Fibroblast of skin of right biceps (primary cell): ENCODE measurements around the gene CREBBP.
"Not testable (repeated sequence)": the region's sequence is repeated elsewhere in the genome, so short reads cannot be mapped to it uniquely, and the experiment has no call there.

ENCODE experiments used
- DNase-seq: peaks from one replicate; pipeline ENCODE4 v3.0.0-alpha.2; 2013

Gene CREBBP

DNA sequence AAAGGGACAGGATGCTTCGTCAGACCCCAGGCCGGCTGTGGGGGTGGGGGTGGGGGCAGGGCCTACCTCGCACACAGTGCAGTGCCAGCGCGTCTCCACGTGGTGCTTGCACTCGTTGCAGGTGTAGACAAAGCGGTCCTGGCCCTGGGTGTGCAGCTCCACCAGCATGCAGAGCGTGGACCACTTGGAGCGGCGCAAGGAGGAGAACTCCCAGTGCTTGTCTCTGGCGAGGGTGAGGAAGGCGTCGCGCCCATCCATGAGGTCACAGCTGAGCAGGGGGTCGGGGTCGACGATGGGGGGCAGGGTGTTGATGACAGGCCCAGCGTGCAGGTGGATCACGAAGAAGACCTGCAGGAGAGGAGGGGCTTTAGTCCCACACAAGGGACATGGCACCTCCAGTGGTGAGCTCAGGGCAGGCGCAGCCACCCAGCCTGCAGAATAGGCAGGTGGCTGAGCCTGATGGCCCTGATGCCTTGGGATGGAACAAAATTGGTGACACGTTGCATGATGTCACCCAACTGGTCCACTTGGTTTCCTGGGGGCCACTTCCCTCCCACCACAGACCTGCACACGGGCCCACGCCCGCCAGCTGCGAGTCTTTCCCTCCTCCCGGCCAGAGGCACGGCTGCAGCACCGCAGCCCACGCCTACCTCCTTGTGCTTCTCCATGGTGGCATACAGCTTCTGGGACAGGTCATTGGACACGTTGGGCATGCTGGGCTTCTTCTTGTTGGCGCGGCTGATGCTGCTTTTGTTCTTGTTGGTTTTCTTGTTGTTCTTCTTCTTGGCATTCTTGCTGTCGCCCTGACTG is 149.2 kb downstream of the CREBBP start:
- DNase-seq, result no peak

DNA sequence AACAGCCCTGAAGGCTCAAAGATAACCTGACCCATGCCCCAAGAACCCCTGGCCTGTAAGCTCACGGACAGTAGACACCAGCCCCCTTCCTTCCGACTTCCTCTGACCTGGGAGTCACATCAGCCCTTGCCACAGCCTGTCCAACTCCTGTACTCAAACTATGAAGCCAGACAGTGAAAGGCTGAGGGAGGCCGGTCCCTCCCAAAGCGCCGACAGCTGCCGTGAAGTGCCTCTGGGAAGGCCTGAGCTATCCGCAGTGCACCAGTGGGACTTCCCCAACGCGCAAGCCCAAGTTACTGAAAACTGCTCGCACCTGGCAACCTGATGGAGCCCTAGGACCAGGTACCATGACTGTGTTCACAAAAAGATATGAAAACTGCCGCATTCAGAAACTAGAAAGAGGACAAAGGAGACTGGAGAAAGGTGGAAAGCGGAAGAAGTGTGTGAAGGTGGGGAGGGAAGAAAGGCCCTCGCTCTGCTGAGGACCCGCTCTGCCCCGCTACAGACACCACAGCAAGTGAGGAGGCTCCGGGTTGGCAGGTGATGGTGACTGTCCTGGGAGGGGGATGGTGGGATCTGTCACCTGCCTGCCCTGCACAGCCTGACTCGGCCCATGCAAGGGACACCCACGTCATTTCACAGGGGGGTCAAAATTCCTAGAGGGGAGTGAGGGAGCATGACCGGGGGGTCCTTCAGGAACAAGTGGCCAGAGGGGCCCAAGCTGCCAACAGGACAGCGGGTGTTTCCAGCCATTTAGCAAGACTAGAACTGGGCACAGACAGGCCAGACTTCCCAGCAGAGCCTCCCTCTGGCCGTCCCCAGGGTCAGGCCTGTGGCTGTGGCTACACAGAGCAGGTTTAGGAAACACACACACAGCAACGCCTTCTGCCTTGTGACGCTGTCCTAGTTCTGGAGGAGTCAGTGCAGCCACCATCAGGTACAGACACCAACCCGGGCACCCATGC is 150.1 kb downstream of the CREBBP start:
- no peak for DNase-seq

DNA sequence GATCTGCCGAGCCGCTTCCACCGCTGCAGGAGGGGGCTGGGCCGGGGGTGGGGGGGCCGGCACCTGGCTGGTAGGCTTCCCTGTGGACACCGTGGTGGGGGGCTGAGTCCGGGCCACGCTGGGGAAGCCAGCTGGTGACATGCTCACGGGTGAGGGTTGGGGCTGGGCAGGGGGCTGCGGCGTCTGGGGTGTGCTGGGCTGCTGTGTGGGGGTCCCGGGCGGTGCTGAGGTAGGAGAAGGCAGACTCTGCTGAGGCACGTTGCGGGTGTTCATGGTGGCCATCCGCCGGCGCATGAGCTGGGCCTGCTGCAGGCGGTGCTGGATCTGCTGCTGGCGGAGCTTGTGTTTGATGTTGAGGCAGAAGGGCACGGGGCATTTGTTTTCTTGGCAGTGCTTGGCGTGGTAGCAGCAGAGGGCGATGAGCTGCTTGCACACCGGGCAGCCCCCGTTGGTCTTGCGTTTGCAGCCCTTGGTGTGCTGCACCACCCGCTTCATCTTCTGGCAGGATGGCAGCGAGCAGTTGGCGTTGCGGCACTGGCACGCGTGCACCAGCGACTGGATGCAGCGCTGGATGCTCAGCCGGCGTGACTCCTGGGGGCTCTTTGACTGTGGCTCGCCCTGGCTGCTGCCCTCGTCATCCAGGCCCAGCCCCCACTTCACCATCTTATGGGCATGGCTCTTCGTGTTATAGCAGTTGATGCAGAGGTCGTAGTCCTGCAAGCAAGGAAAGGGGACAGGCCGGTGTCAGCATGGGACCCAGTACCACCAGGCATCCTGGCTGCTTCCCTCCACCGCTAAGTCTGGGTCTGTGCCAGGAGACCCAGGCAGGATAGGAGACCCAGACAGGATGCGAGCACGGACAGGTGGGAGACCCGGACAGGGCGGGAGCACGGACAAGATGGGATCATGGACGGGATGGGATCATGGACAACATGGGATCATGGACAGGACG is 151.1 kb downstream of the CREBBP start:
- no peak for DNase-seq

DNA sequence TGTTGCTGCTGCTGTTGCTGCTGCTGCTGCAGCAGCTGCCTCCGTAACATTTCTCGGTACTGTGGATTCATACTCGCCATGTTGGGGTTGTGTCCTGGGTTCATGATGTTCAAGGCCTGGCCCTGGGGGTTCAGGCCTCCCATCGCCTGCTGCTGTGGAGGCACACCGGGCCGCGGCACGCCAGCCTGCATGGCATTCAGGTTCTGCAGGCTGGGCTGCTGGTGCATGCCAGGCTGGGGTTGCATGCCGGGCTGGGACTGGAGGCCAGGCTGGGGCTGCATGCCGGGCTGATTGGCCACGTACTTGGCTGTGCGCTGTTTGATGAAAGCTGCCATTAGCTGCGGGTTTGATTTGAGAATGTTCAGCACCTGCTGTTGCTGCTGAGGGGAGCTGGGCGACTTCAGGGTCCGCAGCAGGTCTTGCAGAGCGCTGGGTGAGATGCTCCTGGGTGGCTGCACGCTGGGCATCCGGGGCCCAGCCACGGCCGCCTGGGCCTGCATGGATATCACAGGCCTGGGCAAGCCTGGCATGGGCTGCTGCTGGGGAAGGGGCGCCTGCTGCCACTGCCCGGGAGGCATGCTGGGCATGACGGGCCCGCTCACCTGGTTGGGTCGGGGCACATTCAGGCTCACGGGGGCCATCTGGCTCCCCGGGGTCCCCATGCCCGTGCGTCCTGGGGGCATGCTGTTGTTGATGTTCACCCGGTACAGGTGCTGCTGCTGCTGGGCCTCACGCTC is 151.9 kb downstream of the CREBBP start:
- no peak for DNase-seq

DNA sequence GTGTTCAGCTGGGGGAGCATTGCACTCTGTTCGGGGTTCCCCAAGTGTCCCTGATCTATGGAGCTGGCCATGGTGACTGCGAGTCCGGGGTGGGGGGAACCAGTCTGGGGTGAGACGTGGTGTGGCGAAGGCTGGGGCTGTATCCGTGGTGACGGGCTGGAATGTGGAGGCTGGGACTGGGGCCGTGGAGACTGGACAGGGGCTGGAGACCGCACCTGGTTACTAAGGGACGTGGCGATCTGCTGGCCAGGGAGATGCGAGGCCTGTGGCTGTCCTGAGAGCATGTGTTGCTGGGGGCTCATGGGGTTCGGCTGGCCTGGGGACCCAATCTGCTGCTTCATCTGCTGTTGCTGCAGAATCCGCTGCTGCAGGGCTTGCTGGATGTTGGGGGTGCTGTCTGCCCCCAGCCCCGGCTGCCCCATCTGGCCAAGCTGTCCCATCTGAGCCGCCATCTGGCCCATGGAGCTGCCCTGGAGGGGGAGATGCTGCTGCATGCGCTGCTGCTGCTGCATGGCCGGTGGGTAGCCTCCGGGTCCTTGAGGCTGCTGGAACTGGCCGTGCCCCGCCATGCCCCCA is 152.6 kb downstream of the CREBBP start:
- DNase-seq, result no peak

DNA sequence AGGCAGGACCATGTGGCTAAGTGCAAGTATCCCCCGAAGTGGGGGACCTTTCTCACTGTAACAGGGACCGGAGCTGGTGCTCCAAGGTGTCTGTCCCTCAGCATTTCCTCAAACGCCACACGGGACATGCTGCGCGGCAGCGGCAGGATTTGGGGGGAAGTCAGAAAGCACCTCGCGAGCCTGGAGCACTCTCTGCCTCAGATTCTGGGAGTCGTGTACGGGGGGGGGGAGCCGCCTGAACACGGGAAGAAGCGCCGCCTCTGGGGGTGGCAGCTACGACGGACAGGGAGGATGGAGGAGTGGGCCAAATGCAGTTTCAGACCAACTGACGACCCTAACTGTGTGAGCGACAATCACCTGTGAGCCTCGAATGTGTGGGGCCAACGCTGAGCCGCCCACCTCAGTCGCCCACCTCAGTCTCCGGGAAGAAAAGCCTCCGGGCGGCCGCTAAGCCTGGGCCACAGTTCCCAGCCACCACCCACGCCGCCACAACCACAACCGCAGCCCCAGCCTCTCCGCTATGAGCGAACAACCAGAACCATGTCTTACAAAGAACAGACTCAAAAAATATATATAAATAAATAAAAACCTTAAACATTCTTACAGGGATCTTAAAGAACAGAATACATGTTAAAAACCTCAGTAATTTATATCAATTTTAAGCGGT is 154.4 kb downstream of the CREBBP start:
- no peak for DNase-seq

DNA sequence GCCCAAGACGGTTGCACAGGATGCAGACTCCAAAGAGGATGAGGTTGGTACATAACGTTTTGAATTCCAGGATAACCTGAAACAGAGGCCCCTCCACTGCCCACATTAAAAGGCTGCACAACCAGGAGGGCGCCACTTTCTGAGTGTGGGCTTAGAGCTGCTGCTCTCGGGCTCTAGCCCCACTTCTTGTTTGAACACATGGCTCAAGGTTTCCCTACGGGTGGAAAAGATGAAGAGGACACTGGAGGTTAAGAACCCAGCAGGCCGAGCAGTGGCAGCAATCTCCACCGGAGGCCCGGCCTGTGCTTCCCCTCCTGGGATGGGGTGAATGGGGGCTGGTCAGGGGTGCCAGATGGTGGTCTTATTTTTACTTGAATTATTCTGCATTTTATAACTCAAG is 155.2 kb downstream of the CREBBP start:
- DNase-seq, result no peak

DNA sequence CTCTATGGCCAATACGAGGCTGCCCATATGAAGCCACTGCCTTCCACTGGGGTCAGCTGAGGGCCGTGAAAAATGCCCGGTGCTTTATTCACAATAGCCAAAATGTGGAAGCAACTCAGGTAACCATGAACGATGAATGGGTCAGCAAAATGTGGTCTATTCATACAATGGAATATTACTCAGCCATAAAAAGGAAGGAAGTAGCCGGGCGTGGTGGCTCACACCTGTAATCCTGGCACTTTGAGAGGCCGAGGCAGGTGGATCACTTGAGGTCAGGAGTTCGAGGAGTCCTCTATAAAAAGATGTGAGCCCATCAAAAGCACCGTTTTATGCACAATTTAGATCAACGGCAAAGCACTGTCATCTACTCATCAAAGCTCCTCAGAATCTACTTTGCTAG is 158.0 kb downstream of the CREBBP start:
- DNase-seq, result no peak

DNA sequence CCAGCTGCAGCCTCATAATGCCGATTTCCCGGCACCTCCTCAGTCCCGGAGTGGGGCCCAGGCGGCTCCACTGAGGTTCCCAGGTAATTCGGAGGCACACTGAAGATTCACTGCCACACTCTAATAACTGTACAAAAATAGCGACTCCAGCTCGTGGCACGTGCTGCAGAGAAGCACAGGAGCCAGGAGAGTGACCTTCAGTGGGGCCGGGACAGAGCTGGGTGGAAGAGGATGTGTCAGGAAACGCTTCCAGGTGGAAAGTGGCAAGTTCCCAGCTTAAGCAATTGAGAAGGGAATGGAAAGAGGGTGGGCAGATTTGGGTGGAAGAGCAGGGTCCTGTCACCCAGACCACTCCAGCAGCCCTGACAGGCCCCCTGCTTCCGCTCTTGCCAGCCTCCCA is 160.1 kb downstream of the CREBBP start:
- no peak for DNase-seq

DNA sequence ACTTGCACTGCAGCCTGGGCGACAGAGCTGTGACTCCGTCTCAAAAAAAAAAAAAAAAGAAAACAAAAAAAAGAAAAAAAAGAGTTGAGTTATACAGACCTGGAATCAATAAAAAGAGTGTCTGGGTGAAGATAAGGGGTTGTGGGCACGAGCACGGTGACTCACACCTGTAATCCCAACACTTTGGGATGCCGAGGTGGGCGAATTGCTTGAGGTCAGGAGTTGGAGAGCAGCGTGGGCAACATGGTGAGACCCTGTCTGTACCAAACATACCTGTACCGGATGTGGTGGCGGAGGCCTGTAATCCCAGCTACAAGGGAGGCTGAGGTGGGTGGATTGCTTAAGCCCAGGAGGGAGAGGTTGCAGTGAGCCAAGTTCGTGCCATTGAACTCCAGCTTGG is 161.9 kb downstream of the CREBBP start:
- DNase-seq, result no peak

DNA sequence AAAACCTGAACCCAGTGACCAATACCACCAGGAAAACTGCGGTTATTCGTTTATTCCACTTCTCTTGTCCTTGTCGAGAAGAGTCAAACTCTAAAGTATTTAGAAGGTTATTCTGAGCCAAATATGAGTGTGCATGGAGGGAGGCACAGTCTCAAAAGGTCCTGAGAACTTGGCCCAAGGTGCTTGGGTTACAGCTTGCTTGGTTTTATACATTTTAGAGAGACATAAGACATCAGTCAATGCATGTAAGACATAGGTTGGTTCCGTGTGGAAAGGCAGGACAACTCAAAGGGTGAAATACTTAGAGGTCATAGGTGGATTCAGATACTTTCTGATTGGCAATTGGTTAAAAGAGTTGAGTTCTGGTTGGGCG is 162.5 kb downstream of the CREBBP start:
- DNase-seq, result no peak

DNA sequence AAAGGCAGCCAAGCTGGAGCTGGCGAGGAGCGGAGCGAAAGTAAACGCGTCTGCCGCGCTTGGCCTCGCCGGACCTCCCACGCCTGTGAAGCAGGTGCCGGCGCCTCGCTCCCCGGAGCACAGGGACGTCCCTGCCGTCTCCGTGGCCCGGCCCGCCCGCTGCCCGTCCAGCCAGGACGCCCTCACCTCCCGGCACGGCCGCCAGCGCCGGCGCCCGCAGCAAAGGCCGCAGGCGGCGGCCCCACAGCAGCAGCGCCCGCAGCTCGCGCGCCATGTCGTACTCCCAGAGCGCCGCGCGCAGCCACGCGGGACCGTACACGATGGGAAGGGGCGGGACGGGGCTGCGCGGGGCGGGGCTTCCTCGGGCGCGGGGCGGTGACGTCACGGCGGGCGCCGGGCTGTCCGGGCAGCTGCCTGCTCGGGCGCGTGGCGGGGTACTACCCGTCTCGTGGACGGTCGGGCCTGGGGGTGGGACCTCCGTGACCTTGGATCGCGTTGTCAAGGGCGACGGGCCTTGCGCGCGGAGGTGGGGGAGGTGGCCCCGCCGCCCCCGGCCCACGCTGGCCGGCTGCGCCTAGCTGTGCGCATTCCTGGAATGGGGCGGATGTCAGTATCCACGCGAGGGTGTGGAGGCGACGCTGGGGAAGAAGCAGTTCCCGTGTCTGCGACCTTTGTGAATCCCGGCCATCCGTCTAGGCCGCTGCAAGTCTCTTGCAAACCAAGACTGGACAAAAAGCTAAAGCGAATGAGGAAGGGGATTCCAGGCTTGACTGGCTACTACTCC is 163.1 kb downstream of the CREBBP start, which contains the start of gene TRAP1:
Gene TRAP1, minus strand, starts transcription at position 290 of the 784 bp plus-strand sequence. Its CDS starts 16 bp downstream, at position 274.
- peak; percentile 81 for DNase-seq

DNA sequence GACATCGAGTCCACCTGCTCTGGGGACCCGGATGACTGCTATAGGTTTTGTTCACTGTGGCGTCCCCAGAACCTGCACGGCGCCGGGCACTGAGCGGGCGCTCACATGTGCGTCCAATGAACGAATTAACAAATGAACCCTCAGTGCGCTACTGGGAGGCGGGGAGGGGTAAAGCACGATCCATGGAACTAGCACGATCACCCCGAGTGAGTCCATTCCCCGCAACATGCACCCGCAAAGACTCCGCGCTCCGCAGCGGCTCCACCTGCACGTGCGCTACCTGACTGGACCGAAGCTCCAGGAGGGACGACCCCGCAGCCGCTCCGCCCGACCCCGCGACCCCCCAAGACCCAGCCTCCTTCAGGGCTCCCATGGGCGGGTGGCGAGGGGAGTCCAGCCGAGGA is 163.7 kb downstream of the CREBBP start:
- peak; percentile 16 for DNase-seq

DNA sequence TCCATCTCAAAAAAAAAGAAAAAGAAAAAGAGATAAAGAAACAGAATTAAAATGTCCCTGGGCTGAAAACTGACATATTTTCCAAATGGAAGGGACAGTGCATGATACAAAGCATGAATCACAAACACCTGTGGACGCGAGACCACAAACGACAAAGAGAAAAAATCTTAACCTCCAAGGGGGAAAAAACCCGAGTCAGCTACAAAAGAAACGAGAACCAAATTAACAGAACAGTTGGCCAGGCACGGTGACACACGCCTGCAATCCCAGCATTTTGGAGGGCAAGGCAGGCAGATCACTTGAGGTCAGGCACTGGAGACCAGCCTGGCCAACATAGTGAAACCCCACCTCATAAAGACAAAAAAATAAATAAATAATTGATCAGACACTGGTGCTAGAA is 165.1 kb downstream of the CREBBP start:
- DNase-seq, result no peak

DNA sequence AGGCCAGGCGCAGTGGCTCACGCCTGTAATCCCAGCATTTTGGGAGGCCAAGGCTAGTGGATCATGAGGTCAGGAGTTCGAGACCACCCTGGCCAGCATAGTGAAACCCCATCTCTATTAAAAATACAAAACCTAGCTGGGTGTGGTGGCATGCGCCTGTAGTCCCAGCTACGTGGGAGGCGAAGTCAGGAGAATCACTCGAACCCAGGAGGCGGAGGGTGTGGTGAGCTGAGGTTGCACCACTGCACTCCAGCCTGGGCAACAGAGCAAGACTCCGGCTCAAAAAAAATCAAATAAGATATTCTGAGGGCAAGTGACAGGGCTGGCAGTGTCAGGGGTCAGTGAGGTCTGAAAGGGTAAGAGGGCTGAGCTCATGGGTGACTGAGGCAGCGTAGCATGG is 166.1 kb downstream of the CREBBP start:
- DNase-seq, result not testable (repeated sequence)

DNA sequence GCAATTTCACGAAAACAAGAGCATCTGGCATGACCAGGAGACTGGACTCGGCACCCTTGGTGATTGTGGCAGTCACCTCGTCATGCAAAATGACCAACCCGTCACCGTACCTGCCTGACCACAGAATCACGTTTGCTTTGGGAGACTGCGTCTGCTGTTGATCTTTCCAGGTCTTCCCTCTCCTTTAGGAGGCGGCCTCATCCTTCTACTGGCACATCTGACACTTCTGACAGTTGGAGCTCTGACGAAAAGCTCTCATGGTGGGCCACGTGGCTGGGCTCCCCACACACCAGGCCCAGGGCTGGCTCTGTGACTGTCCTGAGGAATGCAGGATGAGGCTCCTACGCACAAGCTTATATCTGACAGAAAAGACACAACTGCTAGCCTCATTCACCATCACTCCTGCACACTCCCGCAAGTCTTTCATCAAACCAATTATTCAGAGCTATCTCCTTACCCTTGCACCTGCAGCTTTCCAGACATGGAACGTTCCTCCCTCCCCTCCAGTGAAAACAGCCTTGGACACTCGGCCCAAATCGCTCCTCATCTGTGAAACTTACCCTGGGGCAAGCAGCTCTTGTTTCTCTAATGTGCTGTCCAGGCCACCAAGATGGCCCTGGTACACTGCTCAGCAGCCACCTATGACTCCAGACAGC is 166.8 kb downstream of the CREBBP start:
- no peak for DNase-seq

DNA sequence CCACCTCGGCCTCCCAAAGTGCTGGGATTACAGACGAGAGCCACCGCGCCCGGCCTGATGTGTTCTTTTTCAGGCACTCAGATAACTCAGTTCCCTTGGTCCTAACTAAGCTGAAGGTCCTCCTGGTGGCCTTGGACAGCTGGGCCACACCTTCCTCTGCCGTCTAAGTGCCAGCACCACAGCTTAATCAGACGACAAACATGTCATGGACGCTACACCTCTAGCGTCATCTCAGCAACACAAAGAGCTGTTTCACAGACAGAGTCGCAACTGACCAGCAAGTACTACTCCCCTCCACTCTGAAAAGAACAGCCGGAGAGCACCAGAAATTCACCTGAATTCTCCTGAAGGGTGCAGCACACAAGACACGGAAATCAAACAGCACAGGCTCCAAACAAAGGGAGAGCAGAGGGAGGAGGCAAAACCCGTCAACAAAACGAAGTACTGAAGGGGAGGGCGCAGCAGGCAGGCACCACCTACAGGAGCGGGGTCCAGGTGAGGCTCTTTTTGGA is 167.6 kb downstream of the CREBBP start:
- no peak for DNase-seq

DNA sequence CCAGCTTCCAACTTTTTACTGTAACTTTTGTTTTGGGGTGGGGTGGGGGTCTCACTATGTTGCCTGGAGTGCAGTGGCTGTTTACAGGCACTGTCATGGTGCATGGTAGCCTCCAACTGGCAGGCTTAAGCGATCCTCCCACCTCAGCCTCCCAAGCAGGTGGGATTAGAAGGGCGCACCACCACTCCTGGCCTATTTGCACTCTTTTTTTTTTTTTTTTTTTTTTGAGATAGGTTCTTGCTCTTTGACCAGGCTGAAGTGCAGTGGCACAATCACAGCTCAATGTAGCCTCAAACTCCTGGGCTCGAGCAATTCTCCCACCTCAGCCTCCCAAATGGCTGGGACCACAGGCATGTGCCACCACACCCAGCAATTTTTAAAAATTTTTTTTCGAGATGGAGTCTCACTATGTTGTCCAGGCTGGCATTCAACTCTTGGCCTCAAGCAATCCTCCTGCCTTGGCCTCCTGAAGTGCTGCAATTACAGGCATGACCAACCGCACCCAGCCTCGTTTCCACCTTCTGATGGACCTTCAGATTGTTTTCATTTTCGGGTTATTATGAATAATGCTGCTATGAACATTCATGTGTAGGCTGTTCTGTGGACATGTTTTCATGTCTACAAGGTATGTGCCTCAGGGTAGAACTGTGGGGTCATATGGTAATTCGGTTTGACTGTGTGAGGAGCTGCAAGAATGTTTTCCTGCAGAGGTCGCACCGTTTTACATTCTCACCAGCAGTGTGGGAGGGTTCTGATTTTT is 174.1 kb downstream of the CREBBP start:
- no peak for DNase-seq

DNA sequence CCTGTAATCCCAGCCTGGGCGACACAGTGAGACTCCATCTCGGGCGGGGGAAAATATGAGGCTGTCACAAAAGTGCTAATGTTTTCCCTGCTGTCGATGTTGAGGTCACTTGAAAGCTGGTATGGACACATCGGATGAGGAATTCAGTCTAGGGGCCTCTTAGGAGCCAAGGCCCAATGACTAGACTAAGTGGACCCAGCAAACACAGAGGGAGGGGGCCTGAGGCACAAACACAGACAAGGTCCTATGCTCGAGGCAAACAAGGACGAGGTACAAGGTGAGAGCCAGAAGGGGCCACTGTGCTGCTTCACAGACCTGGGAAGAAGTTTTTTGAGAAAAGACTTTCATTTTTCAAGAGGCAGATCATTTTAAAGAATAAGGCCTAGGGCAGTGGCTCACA is 178.4 kb downstream of the CREBBP start:
- no peak for DNase-seq
